Hepatocyte (in vitro differentiated cells): ENCODE results near the gene AREL1.

Experiments used
- EZH2 ChIP-seq: fragments of 200-600 bp; sonication (generic); IDR thresholded peaks from 2 replicates; pipeline ENCODE4 v1.6.1; 2016; ENCODE audit warnings: antibody characterized with exemption, mild to moderate bottlenecking, borderline replicate concordance
- EZH2phosphoT487 ChIP-seq: fragments of 200-600 bp; sonication (generic); IDR thresholded peaks from one replicate; pipeline ENCODE4 v1.6.1; 2018; ENCODE audit warnings: antibody characterized with exemption, mild to moderate bottlenecking, low read depth, moderate library complexity; ENCODE audit not compliant: unreplicated experiment, severe bottlenecking
- TF ChIP-seq, protein P1 (sequence below): fragments of 200-600 bp; sonication (generic); IDR thresholded peaks from 2 replicates; pipeline ENCODE4 v1.5.1; 2016; ENCODE audit warnings: antibody characterized with exemption, mild to moderate bottlenecking; ENCODE audit not compliant: poor library complexity

DNA sequence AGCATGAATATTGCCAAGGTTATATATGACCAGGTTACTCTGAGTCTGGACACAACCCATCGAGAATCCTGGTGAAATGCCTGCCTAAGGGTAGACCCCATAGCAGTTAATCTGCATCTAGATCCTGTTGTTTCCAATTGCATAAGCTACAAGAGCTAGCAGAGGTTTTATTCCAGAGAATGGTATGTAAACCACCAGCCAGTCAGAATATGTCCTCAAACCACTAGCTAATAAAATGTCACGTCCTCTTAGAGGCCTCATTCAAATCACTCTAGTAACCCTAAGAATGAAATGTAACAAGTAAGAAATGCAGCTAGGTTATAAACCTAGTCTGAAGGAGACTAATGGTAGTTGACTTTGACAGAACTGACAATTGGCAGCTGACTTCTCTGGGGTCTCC lies 41.3 kb upstream of the AREL1 start:
- TF ChIP-seq EZH2phosphoT487 (no peak), EZH2 (no peak)
- TF ChIP-seq, protein P1, sequence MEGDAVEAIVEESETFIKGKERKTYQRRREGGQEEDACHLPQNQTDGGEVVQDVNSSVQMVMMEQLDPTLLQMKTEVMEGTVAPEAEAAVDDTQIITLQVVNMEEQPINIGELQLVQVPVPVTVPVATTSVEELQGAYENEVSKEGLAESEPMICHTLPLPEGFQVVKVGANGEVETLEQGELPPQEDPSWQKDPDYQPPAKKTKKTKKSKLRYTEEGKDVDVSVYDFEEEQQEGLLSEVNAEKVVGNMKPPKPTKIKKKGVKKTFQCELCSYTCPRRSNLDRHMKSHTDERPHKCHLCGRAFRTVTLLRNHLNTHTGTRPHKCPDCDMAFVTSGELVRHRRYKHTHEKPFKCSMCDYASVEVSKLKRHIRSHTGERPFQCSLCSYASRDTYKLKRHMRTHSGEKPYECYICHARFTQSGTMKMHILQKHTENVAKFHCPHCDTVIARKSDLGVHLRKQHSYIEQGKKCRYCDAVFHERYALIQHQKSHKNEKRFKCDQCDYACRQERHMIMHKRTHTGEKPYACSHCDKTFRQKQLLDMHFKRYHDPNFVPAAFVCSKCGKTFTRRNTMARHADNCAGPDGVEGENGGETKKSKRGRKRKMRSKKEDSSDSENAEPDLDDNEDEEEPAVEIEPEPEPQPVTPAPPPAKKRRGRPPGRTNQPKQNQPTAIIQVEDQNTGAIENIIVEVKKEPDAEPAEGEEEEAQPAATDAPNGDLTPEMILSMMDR, result no peak
